Esophagus (tissue), 2 donors: ENCODE measurements around the gene KCNQ1OT1. TPM values are rescaled to one million over a fixed set of nuclear protein-coding genes. Genes with fewer than 3 reads are reported as not detected.

ENCODE experiments used
- H3K27ac ChIP-seq, 2 donors: one replicate each; pipeline ENCODE4 v1.5.1; 2013; ENCODE audit warnings: low read depth in 2 of 2, mild to moderate bottlenecking in 2 of 2, inconsistent platforms in 1 of 2, low read length in 1 of 2, moderate library complexity in 1 of 2
- H3K27me3 ChIP-seq, 2 donors: one replicate each; pipeline ENCODE4 v1.6.1; 2013; ENCODE audit warnings: low read length in 2 of 2, control low read depth in 1 of 2, mild to moderate bottlenecking in 1 of 2; ENCODE audit not compliant: insufficient read depth in 2 of 2, control insufficient read depth in 1 of 2
- H3K36me3 ChIP-seq, 2 donors: one replicate each; pipeline ENCODE4 v1.6.1; 2013; ENCODE audit warnings: low read length in 1 of 2; ENCODE audit not compliant: control insufficient read depth in 2 of 2, insufficient read depth in 2 of 2
- H3K4me1 ChIP-seq, 2 donors: one replicate each; pipeline ENCODE4 v1.6.1; 2013; ENCODE audit warnings: low read length in 1 of 2; ENCODE audit not compliant: control insufficient read depth in 2 of 2, insufficient read depth in 2 of 2
- H3K4me3 ChIP-seq, 2 donors: one replicate each; pipeline ENCODE4 v1.5.1; 2013; ENCODE audit warnings: low read length in 2 of 2, mild to moderate bottlenecking in 2 of 2, low read depth in 1 of 2, moderate library complexity in 1 of 2
- H3K9me3 ChIP-seq, 2 donors: one replicate each; pipeline ENCODE4 v1.6.1; 2013; ENCODE audit warnings: mild to moderate bottlenecking in 2 of 2, low read depth in 1 of 2, low read length in 1 of 2, moderate library complexity in 1 of 2; ENCODE audit not compliant: control insufficient read depth in 2 of 2, insufficient read depth in 1 of 2
- WGBS, 2 donors: extraction: QIAGEN DNeasy Blood & Tissue Kit; methylation state at CpG; one replicate each; pipeline ENCODE4 v1.1.7; 2013; 5-methylcytosine and 5-hydroxymethylcytosine counted together
- polyA plus RNA-seq, 2 donors: library from polyadenylated mRNA; stranded (reverse); fragments of 200-250 nt; gene quantifications; one replicate each; pipeline ENCODE4 v1.2.3, GENCODE V29; 2013
- donor health status: healthy with polysubstance abuse.
- donor health status: Bipolar disorder and iron deficiency.

Gene KCNQ1OT1
- polyA plus RNA-seq, 2 donors = 0.04 to 0.51 TPM

- H3K9me3 ChIP-seq = no peaks in the 10 kb centered on the region
- H3K36me3 ChIP-seq = no peaks in the 10 kb centered on the region
- no peaks in the 10 kb centered on the region for H3K27me3 ChIP-seq
- H3K27ac ChIP-seq = no peak overlapping the region
- WGBS, 2 donors = 92% methylated on average over 14 of the region's 14 CpGs
- no peak overlapping the region for H3K4me3 ChIP-seq
- no peaks in the 10 kb centered on the region for H3K4me1 ChIP-seq
Observed at GRCh38 chr11:2564008-2564530, 135.7 kb downstream of the KCNQ1OT1 start.

DNA sequence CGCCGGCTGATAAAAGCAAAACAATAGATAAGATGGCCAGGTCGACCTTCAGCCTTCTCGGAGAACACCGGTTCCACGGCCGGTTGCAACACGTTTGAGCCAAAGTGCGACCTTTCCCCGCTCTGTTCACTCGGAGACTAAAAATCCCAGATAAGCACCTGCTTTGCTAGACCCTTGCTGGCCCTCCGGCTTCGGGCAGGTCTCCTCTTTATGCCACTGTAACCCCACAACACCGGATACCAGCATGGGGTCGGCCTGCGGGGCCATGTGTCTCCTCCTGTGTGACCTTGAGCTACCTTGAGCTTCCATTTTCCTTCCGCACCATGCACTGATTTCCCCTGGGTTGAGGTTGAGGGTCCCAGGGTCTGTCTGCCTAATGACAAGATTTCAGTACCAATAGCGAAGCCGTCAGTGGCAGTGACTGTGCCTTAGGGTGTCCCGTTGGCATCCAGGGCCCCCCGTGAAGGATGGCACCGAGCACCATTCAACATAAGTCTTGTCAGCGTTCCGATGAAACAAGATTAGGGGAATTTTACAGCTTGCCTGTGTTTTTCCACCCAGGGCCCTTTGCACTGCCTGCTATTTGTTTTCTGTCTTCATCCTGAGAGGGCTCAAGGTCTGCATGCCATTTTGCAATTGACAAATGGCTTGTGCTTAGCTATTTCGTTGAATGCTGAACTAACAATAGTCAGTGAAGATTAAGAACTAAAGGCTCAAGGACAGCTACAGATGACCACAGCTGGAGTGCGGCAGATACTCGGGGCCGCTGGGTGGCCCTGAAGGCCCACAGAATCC is 136.4 kb downstream of the KCNQ1OT1 start:
- no peaks in the 10 kb centered on the region for H3K27me3 ChIP-seq
- H3K36me3 ChIP-seq = no peaks in the 10 kb centered on the region
- 85 to 93% methylated on average over 28 of the region's 28 CpGs for WGBS, 2 donors
- no peak overlapping the region for H3K4me3 ChIP-seq
- no peak overlapping the region for H3K27ac ChIP-seq
- no peaks in the 10 kb centered on the region for H3K9me3 ChIP-seq
- H3K4me1 ChIP-seq = no peaks in the 10 kb centered on the region

GRCh38 chr11:2562890-2563212 is 136.9 kb downstream of the KCNQ1OT1 start:
- Histone ChIP-seq H3K27me3 (no peaks in the 10 kb centered on the region), H3K4me3 (no peak overlapping the region), H3K36me3 (no peaks in the 10 kb centered on the region), H3K9me3 (no peaks in the 10 kb centered on the region), H3K27ac (no peak overlapping the region), H3K4me1 (no peaks in the 10 kb centered on the region)
- WGBS, 2 donors = 87 to 88% methylated on average over 6 of the region's 6 CpGs

- Histone ChIP-seq H3K27ac (no peak overlapping the region), H3K4me1 (no peaks in the 10 kb centered on the region), H3K9me3 (no peaks in the 10 kb centered on the region), H3K27me3 (no peaks in the 10 kb centered on the region), H3K4me3 (no peak overlapping the region), H3K36me3 (no peaks in the 10 kb centered on the region)
- 81 to 85% methylated on average over 22 to 27 of the region's 27 CpGs for WGBS, 2 donors
Observed at GRCh38 chr11:2561696-2562581, 137.9 kb downstream of the KCNQ1OT1 start.

GRCh38 chr11:2559527-2560311 is 140.1 kb downstream of the KCNQ1OT1 start:
- H3K4me3 ChIP-seq = no peak overlapping the region

DNA sequence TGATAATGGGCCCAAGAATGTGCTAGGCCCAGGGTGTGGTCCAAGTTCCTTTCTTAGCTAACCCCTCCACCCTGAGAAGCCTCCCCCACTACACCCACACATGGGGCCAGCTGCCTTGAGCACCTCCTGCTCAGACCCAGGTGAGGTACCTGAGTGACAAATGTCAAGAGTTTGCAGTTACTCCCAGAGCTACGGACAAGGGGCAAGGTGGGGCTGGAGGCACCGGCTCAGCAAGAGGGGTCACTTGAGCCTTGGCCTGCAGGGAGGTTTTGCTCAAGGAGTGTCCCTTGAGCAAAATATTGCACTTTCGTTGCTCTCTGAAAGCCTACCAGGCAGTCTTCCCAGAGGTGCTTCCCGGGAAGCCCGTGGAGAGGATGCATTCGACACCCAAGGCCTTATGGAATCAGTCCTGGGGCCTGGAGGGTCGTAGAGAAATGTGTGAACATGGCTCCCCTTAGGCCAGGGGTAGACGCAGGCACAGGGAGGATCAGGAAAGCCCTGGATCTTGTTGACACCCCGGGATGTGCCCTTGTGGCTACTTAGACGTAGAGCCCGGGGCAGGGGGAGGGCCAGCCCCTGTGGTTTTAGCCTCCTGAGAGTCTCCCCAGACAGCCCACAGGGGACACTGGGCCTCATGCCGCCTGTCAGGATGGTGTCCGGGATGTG is 140.8 kb downstream of the KCNQ1OT1 start:
- H3K36me3 ChIP-seq = no peaks in the 10 kb centered on the region
- H3K4me1 ChIP-seq = no peaks in the 10 kb centered on the region
- H3K27me3 ChIP-seq = no peaks in the 10 kb centered on the region
- H3K4me3 ChIP-seq = no peak overlapping the region
- 89 to 92% methylated on average over 13 of the region's 13 CpGs for WGBS, 2 donors
- no peak overlapping the region for H3K27ac ChIP-seq
- H3K9me3 ChIP-seq = no peaks in the 10 kb centered on the region

More at GRCh38 chr11:2559527-2560311, 140.1 kb downstream of the KCNQ1OT1 start:
- H3K4me1 ChIP-seq = no peaks in the 10 kb centered on the region
- H3K27me3 ChIP-seq = no peaks in the 10 kb centered on the region
- no peak overlapping the region for H3K27ac ChIP-seq
- no peaks in the 10 kb centered on the region for H3K9me3 ChIP-seq
- WGBS, 2 donors = 79 to 81% methylated on average over 28 of the region's 28 CpGs
- no peaks in the 10 kb centered on the region for H3K36me3 ChIP-seq

DNA sequence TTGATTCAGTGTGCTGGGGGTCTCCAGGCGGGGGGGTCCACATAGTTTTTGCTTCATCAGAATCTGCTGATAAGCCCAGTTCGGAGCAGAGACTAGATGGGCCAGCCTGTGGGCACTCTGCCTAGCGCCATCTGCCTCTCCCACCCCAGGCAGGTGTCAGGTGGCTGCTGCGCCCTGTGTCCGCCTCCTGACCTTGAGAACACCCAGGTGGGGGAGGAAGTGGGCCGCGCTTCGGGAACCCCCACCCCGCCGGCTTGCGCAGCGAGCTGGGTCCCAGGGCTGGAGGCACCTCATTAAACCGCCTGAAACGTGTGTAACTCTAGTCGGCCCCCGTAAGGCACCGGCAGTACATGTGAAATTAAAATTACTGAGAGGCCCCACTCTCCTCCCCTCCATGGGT is 141.4 kb downstream of the KCNQ1OT1 start:
- H3K9me3 ChIP-seq = no peaks in the 10 kb centered on the region
- H3K4me3 ChIP-seq = no peak overlapping the region
- no peak overlapping the region for H3K27ac ChIP-seq
- no peaks in the 10 kb centered on the region for H3K4me1 ChIP-seq
- 95 to 96% methylated on average over 17 of the region's 17 CpGs for WGBS, 2 donors
- no peaks in the 10 kb centered on the region for H3K36me3 ChIP-seq
- H3K27me3 ChIP-seq = no peaks in the 10 kb centered on the region
